ENCODE data around the gene CHRNG.

GRCh38 chr2:232518844-232519243 lies 20.6 kb upstream of the CHRNG start:
- TF ChIP-seq, protein P1, sequence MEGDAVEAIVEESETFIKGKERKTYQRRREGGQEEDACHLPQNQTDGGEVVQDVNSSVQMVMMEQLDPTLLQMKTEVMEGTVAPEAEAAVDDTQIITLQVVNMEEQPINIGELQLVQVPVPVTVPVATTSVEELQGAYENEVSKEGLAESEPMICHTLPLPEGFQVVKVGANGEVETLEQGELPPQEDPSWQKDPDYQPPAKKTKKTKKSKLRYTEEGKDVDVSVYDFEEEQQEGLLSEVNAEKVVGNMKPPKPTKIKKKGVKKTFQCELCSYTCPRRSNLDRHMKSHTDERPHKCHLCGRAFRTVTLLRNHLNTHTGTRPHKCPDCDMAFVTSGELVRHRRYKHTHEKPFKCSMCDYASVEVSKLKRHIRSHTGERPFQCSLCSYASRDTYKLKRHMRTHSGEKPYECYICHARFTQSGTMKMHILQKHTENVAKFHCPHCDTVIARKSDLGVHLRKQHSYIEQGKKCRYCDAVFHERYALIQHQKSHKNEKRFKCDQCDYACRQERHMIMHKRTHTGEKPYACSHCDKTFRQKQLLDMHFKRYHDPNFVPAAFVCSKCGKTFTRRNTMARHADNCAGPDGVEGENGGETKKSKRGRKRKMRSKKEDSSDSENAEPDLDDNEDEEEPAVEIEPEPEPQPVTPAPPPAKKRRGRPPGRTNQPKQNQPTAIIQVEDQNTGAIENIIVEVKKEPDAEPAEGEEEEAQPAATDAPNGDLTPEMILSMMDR (IDR thresholded peaks at IDR 0.05; ENCODE audit: insufficient read depth, low read depth, low read length): no peak
- no peak for TF ChIP-seq EZH2 (IDR thresholded peaks at IDR 0.05; ENCODE audit: insufficient read depth, low read length)
